Measurements from ENCODE around the gene TRIM14. TPM values are rescaled to one million over a fixed set of nuclear protein-coding genes. Genes with fewer than 3 reads are reported as not detected.

TRIM14 gene
- total and polyA plus RNA-seq, 2 of the 13 experiments (the other 11 are each of a cell fraction or from before 2014, with no cell fraction given), result 9.2 to 13.0 TPM

- TF ChIP-seq ARID5B (CRISPR knock-in tag; IDR thresholded peaks at IDR 0.05), result peak; percentile 16; the same call in 1 of the 2 replicates
- no peak for TF ChIP-seq FOXP1 (IDR thresholded peaks at IDR 0.05)
- TF ChIP-seq FOXP1 (CRISPR knock-in tag; IDR thresholded peaks at IDR 0.05), result no peak
- TF ChIP-seq ZBTB37 (CRISPR knock-in tag; IDR thresholded peaks at IDR 0.05), result no peak
- no peak for TF ChIP-seq TCF7 (IDR thresholded peaks at IDR 0.05; ENCODE audit: low read depth)
- TF ChIP-seq PHF8 (CRISPR knock-in tag; IDR thresholded peaks at IDR 0.05), result peak; percentile 86
- TF ChIP-seq ZNF746 (CRISPR knock-in tag; IDR thresholded peaks at IDR 0.05), result peak; percentile 60; the same call in 1 of the 2 replicates
- no peak for TF ChIP-seq MIXL1 (CRISPR knock-in tag; IDR thresholded peaks at IDR 0.05)
- no peak for TF ChIP-seq ZNF557 (CRISPR knock-in tag; IDR thresholded peaks at IDR 0.05)
- TF ChIP-seq, protein P1, sequence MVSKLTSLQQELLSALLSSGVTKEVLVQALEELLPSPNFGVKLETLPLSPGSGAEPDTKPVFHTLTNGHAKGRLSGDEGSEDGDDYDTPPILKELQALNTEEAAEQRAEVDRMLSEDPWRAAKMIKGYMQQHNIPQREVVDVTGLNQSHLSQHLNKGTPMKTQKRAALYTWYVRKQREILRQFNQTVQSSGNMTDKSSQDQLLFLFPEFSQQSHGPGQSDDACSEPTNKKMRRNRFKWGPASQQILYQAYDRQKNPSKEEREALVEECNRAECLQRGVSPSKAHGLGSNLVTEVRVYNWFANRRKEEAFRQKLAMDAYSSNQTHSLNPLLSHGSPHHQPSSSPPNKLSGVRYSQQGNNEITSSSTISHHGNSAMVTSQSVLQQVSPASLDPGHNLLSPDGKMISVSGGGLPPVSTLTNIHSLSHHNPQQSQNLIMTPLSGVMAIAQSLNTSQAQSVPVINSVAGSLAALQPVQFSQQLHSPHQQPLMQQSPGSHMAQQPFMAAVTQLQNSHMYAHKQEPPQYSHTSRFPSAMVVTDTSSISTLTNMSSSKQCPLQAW (CRISPR knock-in tag; IDR thresholded peaks at IDR 0.05), result peak; percentile 30; the same call in 1 of the 2 replicates
- no peak; the same call in 1 of the 2 replicates for TF ChIP-seq CEBPG (CRISPR knock-in tag; IDR thresholded peaks at IDR 0.05)
- TF ChIP-seq ZNF503 (CRISPR knock-in tag; IDR thresholded peaks at IDR 0.05), result no peak
- TF ChIP-seq CBX1 (IDR thresholded peaks at IDR 0.05; ENCODE audit: low read depth), result peak; percentile 34
- TF ChIP-seq SATB2 (CRISPR knock-in tag; IDR thresholded peaks at IDR 0.05), result no peak
- TF ChIP-seq HMGXB3 (CRISPR knock-in tag; IDR thresholded peaks at IDR 0.05; ENCODE audit: borderline replicate concordance), result no peak
Measured at GRCh38 chr9:98118640-98119601, at the start of gene TRIM14 (continued).

All from HepG2 (cell line).